Measurements from ENCODE around the gene SNRPD3.

GRCh38 chr22:24588757-24589481 lies 33.1 kb downstream of the SNRPD3 start:
- TF ChIP-seq, protein P1, sequence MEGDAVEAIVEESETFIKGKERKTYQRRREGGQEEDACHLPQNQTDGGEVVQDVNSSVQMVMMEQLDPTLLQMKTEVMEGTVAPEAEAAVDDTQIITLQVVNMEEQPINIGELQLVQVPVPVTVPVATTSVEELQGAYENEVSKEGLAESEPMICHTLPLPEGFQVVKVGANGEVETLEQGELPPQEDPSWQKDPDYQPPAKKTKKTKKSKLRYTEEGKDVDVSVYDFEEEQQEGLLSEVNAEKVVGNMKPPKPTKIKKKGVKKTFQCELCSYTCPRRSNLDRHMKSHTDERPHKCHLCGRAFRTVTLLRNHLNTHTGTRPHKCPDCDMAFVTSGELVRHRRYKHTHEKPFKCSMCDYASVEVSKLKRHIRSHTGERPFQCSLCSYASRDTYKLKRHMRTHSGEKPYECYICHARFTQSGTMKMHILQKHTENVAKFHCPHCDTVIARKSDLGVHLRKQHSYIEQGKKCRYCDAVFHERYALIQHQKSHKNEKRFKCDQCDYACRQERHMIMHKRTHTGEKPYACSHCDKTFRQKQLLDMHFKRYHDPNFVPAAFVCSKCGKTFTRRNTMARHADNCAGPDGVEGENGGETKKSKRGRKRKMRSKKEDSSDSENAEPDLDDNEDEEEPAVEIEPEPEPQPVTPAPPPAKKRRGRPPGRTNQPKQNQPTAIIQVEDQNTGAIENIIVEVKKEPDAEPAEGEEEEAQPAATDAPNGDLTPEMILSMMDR (conservative IDR thresholded peaks at IDR 0.05; ENCODE audit: low read depth, low read length), result no peak
- TF ChIP-seq EZH2 (IDR thresholded peaks at IDR 0.05; ENCODE audit: borderline replicate concordance, low read depth, low read length, poor library complexity, severe bottlenecking), result no peak

Measured in A673 (cell line).